GM12872 (cell line): ENCODE measurements around the gene ANTXR1.

Experiments
- TF ChIP-seq, protein P1 (sequence below): IDR thresholded peaks from 3 replicates; pipeline ENCODE4 v1.5.1; 2011; ENCODE audit warnings: low read depth, mild to moderate bottlenecking, low read length, moderate library complexity; ENCODE audit not compliant: insufficient read depth

ANTXR1 gene

GRCh38 chr2:69100220-69100723 is 87.3 kb downstream of the ANTXR1 start:
- TF ChIP-seq, protein P1, sequence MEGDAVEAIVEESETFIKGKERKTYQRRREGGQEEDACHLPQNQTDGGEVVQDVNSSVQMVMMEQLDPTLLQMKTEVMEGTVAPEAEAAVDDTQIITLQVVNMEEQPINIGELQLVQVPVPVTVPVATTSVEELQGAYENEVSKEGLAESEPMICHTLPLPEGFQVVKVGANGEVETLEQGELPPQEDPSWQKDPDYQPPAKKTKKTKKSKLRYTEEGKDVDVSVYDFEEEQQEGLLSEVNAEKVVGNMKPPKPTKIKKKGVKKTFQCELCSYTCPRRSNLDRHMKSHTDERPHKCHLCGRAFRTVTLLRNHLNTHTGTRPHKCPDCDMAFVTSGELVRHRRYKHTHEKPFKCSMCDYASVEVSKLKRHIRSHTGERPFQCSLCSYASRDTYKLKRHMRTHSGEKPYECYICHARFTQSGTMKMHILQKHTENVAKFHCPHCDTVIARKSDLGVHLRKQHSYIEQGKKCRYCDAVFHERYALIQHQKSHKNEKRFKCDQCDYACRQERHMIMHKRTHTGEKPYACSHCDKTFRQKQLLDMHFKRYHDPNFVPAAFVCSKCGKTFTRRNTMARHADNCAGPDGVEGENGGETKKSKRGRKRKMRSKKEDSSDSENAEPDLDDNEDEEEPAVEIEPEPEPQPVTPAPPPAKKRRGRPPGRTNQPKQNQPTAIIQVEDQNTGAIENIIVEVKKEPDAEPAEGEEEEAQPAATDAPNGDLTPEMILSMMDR: no peak

DNA sequence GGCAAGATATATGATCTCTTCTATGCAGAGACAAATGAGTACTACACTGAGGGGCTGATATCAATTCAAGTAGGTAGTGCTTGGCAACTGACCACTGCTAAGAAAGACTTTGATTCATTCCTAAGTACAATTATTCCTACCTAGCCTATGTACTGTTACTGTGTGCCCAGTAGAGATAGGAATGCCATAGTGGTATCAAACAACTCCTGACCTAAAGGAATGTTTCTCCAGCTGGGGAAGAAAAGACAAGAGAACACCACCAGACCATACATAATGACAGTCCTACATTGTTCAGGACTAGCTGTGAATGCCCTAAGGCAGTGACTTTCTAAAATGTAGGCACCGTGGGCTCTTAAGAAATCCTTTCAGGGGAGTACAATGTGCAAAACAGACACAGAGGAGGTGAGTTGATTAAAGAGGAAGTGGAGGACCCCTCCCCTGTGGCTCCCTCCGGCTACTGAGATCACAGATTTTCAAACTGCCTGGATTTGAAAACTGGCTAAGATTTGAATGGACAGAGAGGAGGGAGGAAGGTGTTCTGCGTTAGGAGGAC is 89.1 kb downstream of the ANTXR1 start:
- TF ChIP-seq, protein P1: no peak

- TF ChIP-seq, protein P1: no peak
Measured at GRCh38 chr2:69103419-69103818, 90.4 kb downstream of the ANTXR1 start.

- TF ChIP-seq, protein P1: no peak
Measured at GRCh38 chr2:69104261-69104660, 91.3 kb downstream of the ANTXR1 start.

GRCh38 chr2:69109255-69109654 is 96.3 kb downstream of the ANTXR1 start:
- TF ChIP-seq, protein P1: no peak

GRCh38 chr2:69111076-69111475 is 98.1 kb downstream of the ANTXR1 start:
- TF ChIP-seq, protein P1: no peak

GRCh38 chr2:69113627-69114026 is 100.6 kb downstream of the ANTXR1 start:
- TF ChIP-seq, protein P1: no peak

GRCh38 chr2:69114534-69114933 is 101.6 kb downstream of the ANTXR1 start:
- TF ChIP-seq, protein P1: no peak
